ENCODE results near the gene APELA.
"Not testable (repeated sequence)": the region's sequence is repeated elsewhere in the genome, so short reads cannot be mapped to it uniquely, and the experiment has no call there.

APELA gene, protein sequence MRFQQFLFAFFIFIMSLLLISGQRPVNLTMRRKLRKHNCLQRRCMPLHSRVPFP

DNA sequence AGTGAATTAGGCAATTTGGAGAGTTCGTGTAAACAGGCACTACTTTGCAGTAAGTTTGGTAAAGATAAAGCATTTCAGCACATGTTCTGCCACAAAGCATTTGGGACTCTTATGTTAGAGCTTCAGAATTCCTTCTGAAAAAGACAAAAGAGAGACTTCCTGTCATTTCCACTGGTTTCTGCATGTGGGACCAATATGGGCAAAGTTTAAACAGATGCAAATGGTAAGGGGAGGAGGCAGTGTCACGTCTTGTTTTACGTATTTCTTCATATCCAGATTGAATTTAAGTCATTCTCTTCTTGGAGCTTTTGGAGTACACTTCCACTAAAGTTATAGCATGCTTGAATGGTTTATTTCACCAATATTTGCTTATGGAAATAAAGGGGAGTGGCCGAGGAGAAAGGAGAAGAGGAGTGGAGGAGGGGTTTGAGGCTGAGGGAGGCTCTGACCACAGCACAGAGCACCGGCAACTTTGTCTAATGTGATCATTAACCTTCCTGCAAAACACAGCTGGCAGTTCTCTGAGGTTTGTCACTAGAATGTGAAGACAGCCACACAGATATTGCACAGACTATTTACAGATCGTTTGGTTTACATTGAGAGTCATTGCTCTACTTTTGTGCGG, at the start of gene APELA:
APELA (plus strand) TSS at position 479 of the 625 bp plus-strand sequence. CDS start 154 bp downstream, outside the sequence.
- no peak for DNase-seq (ENCODE audit: low read depth)

DNA sequence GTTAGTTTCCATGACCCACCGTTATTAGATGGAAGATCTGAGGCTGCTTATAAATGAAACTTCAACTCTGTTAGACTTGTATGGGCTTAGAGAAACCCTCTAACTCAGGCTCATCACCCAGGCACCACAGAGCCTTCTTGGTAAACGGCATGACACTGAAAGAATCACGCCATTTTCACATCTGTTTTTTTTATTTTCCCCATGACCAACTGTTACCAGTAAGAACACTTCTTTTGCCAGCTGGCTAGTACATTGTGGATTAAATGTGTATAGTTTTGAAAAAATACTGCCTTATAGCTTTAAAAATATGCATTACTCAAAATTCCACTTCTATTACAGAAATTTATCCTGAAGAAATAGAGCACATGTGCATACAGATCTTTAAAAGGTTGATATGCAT, 48.0 kb upstream of the APELA start:
- no peak for DNase-seq (ENCODE audit: low read depth)

DNA sequence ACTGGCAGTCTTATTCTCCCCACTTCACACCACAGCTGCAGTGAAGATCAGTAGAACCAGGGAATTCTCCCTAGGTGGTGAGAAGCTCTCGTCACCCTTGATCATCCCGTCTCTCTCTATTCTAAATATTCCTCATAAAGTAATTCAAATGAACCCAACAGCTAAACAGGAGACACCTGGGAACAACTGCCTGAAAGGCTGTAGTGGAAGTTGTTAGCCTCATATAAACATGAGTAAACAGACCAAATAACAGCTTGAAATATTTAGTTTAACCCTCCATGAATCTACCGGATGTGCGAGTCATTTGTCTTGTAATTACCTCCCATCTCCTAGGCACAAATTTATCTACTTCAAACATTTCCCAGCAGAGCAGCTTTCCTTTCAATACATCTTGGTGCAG, 30.4 kb upstream of the APELA start:
- no peak for DNase-seq (ENCODE audit: low read depth)

DNA sequence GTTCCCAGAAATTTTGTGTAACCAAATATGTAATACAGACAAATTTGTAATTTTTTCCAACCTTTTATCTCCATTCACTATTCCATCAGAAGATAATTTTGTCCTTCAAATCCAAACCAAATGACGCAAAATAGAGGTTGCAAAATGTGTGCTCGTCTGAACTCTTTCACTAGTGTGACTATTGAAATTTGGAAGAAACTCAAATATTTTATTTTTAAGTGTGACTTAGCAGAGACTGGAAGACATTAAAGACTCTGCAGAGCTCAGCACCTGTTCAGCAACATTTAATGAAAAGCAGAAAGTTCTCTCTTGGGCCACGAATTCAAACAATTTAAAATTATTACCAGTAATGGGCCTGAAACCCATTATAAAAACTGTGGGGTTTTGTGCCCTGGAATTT, 30.0 kb upstream of the APELA start:
- DNase-seq (ENCODE audit: low read depth): no peak

DNA sequence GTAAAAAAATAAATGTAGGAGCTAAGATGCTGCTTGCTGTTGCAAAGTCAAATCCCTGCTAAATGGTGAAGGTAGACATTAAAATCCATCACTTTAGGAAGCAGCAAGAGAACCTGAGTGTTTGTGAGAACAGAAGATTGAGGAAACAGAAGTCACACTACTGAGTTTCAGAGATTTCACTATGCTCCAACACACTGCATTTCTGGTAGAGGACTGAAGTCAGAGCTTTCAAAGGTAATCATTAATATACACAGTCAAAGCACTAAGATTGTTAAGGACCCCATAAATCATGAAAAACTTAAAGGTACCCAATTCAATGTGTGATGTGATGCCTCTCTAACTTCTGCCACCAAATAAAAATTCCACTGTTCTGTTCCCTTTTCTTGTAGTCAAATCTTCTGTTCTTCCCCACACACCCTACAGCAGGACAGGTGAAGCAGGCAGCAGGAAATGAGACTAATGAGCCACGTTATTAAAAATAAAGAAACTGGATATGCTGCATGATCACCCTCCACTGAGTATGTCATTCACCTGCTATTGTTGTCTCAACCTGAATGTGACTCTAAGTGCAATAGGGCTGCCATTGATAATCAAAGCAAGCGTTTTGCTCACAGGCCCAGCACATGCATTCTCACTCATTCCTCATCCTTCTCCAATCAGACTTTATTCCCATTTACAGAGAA, 28.9 kb upstream of the APELA start:
- DNase-seq (ENCODE audit: low read depth): no peak

DNA sequence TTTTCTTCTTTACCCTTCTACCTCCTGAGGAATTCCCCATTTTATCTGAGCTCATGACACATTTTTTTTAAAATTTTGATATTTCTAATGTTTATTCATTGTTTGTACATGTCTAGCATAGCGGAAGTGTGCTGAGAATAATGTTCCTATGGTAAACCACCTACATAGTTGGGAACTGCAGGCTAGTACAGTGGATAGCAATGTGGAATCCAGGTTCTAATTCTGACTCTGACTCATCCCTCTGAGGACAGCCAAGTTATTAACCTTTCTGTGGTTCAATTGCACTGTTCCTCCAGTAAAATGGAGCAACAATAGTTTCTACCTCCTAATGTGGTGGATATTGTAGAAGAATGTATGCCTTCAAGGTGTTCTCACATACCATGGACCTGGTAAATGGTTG, 20.6 kb upstream of the APELA start:
- DNase-seq (ENCODE audit: low read depth): no peak

DNA sequence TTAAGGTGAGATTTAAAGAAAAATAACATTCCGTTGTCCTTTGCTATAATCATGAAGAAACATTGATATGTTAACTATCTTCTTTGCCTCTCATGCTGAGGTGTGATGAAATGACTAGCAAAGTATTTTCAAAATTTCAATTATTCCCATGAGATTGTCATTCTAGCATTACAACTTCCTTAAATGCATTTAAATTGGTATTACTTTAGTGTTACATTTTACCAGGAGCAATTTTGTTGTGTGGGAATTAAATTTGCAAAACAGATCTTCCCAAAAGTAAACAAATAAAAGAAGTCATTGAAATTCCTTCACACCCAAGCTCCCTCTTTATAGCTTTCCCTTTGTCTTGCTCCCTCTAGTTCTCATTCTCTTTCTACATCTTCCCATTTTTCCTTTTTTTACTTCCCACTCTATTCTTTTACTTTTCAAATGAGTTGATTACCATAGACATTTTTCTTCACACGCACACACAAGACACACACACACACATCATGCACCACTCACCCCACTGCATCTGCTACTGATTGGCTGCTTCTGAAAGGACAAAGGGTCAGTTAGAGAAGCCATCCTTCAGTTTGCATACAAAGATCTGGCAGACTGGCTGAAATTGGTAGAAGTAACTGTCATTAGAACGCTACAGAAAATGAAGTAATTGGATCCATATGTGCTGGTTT, 10.0 kb upstream of the APELA start:
- DNase-seq (ENCODE audit: low read depth): no peak

DNA sequence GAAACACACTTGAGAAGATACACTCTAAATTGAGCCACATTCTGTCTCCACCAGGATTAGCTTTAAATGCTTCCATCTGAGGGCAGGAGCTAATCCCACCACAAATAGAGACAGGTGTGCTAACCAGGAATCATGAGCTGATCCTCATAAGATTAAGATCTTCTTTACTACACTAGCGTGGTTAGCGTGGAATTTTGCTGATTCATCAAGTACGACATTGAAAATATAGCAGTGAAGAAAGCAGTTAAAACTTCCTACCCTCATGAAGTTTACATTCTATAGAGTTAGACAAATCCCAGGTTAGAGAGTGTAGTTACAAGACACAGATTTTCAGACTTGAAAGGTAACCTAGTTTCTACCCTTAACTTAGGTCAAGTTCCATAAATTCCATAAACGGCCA, 5.3 kb upstream of the APELA start:
- DNase-seq (ENCODE audit: low read depth): no peak

DNA sequence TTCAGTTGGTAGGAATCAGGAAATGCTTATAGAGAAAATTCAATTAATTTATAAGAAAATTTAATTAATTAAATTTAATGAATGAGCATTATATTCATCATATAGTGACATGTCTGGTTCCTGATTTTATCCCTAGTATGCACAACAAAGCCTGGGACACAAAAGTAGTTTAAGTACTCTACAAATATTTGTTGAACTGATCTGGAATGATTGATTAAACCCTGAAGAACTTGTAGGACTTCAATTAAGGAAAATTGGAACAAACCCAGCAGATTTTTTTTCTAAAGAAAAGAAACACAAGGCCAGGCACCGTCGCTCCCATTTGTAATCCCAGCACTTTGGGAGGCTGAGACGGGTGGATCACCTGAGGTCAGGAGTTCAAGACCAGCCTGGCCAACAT, 4.5 kb upstream of the APELA start:
- DNase-seq (ENCODE audit: low read depth): no peak

DNA sequence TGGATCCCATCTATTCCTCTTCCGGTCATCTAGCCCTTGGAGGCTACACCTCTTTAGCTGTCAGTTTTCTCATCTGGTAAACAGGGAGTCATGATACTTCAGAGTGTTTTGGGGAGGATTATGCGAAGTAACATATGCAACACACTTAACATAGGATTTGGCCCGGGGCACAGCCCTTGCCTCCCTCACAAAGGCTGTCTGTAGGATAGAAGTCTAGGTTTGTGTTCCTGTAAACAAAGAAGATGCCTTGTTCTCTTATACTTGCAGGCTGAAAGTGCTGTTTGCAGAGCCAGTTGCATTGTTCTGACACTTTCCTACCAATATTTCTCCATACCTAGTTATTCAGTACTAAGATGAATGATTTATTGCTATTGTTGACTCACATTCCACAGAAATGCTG, 2.2 kb upstream of the APELA start:
- DNase-seq (ENCODE audit: low read depth): no peak

DNA sequence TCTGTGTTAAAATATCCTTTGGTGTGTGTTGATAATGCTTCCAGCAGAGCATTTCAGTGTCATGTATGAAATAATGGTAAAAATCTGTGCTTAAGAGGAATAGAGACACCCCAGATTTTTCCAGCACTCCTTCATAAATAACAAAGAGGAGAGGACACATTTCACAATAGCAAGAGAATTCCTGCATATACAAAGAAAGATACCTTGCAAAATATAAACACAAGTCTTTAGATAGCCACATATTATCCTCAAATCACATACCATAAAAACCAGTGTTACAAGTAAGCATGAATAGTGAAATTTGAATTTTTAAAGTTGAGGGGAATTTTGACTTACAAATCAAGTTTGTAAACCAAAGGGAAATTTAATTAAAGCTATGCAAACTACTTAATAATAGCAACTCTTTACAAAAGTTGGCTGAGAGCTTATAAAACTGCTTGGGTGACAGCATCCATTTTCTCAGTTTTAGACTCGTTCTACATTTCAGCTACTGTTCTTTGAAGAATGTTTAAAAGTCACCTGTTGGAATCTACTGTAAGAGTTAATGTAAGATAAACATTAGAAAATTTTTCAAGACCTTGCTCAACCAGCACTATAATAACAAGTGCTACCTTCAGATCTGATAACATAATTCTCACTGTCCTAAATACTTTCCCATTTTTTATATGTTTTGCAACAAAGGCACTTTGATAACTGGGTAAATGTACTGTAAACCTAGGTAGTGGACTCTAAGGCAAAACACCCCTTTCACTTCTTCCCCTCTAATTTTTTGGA, 3.7 kb downstream of the APELA start:
- DNase-seq (ENCODE audit: low read depth): no peak

DNA sequence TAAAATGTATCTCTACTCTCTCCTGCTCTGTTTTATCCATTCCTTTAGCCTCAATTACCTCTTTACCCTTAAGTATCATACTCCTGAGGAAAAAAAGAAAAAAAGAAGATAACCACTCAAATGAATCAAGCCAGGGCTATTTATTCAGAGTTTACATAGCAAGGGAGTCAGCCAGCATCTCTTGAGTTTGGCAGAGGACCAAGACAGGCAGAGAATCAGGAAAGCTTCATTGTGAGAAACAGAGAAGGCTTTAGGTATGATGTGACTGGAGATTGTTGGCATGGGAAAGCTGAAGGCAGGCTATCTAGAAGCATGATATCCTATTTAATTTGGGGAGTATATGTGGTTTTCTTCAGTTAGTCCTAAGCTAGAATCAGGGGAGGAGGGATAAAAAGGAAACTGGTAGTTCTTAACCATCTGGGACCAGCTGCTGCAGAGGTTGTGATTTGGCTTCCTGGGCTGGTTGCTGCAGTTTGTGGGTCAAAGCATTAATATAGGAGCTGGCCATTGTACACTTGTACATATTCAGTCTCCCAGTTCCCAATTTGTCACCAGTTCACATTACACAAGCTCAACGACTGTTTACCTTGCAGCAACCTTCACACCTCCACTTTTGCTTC, 11.2 kb downstream of the APELA start:
- DNase-seq (ENCODE audit: low read depth): no peak

DNA sequence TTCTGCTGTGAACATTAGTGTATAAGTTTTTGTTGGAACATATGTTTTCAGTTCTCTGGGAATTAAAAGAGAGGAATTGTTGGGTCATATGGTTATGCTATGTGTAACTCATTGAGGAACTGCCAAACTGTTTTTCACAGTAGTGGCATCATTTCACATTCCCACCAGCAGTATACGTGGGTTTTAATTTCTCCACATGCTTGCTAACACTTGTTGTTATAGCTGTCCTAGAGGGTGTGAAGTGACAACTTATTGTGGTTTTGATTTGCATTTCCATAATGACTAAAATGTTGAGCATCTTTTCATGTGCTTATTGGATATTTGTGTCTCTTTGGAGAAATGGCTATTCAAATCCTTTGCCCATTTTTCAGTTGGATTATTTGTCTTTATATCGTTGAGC, 13.7 kb downstream of the APELA start:
- DNase-seq (ENCODE audit: low read depth): no peak

DNA sequence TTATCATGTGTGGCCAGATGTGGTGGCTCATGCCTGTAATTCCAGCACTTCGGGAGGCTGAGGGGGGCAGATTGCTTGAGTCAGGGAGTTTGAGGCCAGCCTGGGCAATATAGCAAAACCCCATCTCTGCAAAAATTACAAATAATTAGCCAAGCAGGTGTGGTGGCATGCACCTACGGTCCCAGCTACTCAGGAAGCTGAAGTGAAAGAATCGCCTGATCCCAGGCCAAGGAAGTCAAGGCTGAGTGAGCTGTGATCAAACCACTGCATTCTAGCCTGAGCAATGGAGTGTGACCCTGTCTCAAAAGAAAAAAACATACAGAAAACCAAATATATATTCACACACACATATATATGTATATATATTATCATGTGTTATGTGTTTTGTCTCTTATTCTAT, 15.0 kb downstream of the APELA start:
- no peak for DNase-seq (ENCODE audit: low read depth)

DNA sequence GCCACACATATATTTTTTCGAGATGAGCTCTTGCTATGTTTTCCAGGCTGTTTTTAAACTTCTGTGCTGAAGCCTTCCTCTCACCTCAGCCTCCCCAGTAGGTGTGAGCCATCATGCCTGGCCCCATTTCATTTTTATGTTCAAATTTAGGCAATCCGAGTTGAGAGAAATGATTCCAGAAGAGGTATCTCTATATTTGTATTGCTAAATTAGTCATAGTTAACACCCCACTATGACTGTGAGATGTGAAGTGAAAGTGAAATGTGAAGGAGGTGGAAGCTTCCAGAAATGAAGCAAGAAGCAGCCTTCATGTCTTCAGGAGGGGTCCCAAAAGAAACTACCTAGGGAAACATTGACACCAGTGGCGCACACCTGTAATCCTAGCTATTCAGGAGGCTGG, 17.7 kb downstream of the APELA start:
- no peak for DNase-seq (ENCODE audit: low read depth)

DNA sequence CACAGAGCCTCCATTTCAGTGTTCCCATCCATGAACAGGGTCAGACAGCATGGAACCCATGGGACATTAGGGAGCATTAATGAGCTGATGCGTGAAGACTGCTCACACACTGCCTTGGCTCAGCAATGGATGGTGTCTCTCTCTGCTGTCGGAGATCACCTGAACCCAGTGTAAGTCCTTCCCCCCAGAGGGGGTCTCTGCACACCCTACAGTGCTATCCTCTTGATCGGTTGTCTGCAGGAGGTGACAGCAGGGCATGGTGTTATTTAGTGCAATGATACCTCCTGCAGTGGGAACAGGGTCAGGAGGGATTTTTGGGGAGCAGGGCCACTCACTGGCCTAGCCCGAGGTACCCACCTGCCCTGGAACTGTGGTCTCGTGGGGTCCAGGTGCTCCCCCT, 25.6 kb downstream of the APELA start:
- DNase-seq (ENCODE audit: low read depth): no peak

DNA sequence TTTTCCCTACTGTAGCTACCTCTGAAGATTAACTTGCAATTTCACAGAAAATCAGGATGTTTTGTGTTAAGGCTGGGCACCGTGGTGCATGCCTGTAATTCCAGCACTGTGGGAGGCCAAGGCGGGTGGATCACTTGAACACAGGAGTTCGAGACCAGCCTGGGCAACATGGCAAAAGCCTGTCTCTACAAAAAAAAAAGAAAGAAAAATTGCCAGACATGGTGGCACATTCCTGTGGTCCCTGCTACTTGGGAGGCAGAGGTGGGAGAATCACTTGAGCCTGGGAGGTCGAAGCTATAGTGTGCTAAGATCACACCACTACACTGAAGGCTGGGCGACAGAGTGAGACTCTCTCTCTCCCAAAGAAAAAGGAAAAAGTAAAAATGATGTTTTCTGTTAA, 27.4 kb downstream of the APELA start:
- no peak for DNase-seq (ENCODE audit: low read depth)

DNA sequence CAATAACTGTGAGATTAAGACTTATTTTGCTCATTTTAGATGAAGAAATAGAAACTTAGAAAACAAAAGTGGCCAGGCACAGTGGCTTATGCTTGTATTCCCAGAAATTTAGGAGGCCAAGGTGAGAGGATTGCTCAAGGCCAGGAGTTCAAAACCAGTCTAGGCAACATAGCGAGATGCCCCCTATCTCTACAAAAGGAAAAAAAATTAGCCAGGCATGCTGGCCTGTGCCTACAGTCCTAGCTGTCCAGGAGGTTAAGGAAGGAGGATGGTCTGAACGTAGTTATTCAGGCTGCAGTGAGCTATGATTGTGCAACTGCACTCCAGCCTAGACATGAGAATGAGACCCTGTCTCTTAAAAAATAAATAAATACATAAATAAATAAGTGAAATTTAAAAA, 28.0 kb downstream of the APELA start:
- no peak for DNase-seq (ENCODE audit: low read depth)

DNA sequence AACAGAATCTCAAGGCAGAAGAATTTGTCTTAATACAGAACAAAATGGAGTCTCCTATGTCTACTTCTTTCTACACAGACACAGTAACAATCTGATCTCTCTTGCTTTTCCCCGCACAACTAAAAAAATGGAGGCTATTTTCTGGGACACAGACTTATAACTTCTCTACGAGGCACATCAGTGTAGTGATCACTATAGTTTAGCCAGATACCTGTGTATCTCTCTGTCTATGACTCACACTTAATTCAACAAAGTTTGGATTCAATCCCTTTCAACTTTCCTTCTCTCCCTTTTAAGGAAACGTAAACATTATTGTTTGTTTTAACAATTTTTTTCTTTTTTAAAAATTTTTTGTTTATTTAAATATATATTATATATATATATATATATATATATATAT, 29.4 kb downstream of the APELA start:
- DNase-seq (ENCODE audit: low read depth): no peak

DNA sequence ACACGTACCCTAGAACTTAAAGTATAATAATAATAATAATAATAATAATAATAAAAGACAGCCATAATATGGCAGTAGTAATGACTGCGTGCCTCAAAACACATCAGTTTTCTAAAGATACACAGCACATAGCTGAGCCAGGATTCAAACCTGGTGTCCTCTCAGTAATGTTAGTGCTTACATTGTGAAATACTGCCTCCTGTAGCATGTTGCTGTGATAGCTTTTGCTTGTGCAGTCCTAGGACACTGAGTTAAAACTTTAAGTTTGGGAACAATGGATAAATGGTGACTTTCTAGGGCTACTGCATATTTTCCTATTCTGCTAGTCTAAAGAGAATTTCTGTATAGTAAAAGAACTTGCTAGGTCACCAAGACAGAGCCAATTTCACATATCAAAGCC, 36.5 kb downstream of the APELA start:
- DNase-seq (ENCODE audit: low read depth): not testable (repeated sequence)

DNA sequence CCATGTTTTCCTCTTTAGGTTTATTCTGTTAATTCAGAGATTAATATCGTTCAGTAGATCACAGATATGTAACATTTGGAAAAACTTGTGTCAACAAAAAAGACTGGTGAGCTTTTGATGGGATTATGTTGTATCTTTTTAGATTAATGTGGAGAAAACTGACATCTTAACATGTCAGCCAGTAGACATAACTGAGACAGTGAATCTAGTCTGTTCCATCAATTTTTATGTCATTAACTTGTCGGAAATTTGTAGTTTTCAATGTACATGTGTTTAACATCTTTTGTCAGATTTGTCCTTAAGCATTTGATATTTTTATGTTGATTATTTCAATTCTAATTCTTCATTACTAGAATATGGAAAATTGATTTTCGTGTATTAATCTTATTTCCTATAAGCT, 42.0 kb downstream of the APELA start:
- DNase-seq (ENCODE audit: low read depth): no peak

DNA sequence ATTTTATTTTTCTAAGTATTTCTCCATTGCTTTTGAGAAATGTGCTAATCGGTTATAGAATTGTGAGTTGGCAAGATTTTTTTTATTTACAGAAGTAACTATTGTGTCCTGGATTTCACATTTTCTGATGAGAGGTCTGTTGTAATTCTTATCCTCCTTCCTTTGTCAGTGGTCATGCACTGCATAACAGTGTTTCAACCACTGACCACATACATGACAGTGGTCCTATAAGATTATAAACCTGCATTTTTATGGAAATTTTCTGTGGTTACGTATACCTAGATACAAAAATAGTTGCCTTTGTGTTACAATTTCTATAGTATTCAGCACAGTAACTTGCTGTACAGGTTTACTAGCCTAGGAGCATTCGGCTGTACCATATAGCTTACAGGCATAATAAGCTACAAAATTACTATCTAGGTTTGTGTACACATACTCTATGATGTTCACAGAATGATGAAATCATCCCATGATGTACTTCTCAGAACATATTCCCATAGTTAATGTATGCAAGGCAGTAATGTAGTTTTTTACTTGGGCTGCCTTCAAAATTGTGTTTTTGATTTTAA, 47.8 kb downstream of the APELA start:
- no peak for DNase-seq (ENCODE audit: low read depth)
